Tibial nerve (tissue), 4 donors: Measurements from ENCODE around the gene ADRB1.

Experiments
- EP300 ChIP-seq, 2 donors: sonication (generic); formaldehyde crosslinking; IDR thresholded peaks; one replicate each; pipeline ENCODE4 v1.6.1; 2017; ENCODE audit warnings: antibody characterized with exemption in 2 of 2, mild to moderate bottlenecking in 1 of 2
- POLR2A ChIP-seq, 2 donors: fragments of 450-650 bp; IDR thresholded peaks; one replicate each; pipeline ENCODE4 v1.6.1; 2017; ENCODE audit warnings: antibody characterized with exemption in 2 of 2, mild to moderate bottlenecking in 2 of 2, moderate library complexity in 2 of 2
- TF ChIP-seq, protein P1 (sequence below), 5 experiments: fragments of 200-600 bp in 3 of 5; fragments of 450-650 bp in 2 of 5; sonication (generic) in 3 of 5; IDR thresholded peaks; one replicate each; pipeline ENCODE4 v1.5.1; 2016 to 2019; ENCODE audit warnings: antibody characterized with exemption in 5 of 5, mild to moderate bottlenecking in 3 of 5, moderate library complexity in 2 of 5

DNA sequence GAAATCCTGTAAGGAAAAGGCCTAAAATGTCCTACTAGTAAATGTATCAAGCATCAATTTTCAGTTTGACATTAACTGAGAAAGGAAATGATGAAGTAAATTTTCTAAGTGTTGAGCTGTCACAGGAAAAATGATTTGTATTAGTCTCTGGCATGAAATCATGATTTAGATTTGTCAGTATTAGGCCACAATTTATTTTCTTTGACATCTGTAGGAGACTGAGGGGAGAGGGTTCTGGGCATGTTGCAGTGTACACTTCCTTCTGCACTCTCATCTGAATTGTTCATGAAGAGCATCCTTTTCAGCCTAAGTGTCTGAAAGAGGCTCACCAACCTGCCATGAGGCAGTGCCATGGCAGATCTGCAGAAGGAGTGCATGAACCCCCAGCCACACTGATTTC, 15.9 kb downstream of the ADRB1 start:
- TF ChIP-seq, protein P1, sequence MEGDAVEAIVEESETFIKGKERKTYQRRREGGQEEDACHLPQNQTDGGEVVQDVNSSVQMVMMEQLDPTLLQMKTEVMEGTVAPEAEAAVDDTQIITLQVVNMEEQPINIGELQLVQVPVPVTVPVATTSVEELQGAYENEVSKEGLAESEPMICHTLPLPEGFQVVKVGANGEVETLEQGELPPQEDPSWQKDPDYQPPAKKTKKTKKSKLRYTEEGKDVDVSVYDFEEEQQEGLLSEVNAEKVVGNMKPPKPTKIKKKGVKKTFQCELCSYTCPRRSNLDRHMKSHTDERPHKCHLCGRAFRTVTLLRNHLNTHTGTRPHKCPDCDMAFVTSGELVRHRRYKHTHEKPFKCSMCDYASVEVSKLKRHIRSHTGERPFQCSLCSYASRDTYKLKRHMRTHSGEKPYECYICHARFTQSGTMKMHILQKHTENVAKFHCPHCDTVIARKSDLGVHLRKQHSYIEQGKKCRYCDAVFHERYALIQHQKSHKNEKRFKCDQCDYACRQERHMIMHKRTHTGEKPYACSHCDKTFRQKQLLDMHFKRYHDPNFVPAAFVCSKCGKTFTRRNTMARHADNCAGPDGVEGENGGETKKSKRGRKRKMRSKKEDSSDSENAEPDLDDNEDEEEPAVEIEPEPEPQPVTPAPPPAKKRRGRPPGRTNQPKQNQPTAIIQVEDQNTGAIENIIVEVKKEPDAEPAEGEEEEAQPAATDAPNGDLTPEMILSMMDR (IDR thresholded peaks at IDR 0.05): no peak
- TF ChIP-seq POLR2A (IDR thresholded peaks at IDR 0.05) (no peak), EP300 (IDR thresholded peaks at IDR 0.05) (no peak)
